ENCODE measurements around the gene GAP43.

DNA sequence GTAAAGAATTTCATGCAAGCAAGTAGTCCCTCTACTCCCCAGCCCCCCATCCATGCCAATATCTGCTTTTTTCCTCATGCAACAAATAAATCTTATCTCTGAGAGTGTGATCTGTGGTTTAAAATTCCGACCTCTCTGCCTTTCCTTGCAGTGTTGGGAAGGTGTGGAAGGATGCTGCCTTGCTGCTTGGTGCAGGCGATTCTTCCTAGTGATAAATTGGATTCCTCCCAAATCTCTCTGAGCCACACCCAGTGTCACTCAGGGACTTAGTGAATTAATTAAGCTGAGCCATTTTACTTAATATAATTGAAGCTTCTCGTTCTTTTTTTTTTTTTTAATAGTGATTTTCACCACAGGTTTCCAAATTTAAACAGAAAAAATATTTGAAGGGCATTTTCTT is 3.4 kb downstream of the GAP43 start:
- TF ChIP-seq POLR2AphosphoS5 (IDR thresholded peaks at IDR 0.05): no peak
- TF ChIP-seq, protein P1, sequence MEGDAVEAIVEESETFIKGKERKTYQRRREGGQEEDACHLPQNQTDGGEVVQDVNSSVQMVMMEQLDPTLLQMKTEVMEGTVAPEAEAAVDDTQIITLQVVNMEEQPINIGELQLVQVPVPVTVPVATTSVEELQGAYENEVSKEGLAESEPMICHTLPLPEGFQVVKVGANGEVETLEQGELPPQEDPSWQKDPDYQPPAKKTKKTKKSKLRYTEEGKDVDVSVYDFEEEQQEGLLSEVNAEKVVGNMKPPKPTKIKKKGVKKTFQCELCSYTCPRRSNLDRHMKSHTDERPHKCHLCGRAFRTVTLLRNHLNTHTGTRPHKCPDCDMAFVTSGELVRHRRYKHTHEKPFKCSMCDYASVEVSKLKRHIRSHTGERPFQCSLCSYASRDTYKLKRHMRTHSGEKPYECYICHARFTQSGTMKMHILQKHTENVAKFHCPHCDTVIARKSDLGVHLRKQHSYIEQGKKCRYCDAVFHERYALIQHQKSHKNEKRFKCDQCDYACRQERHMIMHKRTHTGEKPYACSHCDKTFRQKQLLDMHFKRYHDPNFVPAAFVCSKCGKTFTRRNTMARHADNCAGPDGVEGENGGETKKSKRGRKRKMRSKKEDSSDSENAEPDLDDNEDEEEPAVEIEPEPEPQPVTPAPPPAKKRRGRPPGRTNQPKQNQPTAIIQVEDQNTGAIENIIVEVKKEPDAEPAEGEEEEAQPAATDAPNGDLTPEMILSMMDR (IDR thresholded peaks at IDR 0.05 in 8 of 11, conservative IDR thresholded peaks at IDR 0.05 in 3 of 11): no peak
